C4-2B (cell line): ENCODE data around the gene SLC29A2.
A peak's percentile ranks its signal among the peaks of the same experiment; 100 is the strongest.

Experiments
- H3K27ac ChIP-seq: fragments of 450-650 bp; 2 replicates; pipeline ENCODE4 v1.5.1; 2017
- CTCF ChIP-seq: fragments of 450-650 bp; conservative IDR thresholded peaks from 2 replicates; pipeline ENCODE4 v1.5.1; 2017; ENCODE audit warnings: mild to moderate bottlenecking
- ZFX ChIP-seq: fragments of 450-650 bp; IDR thresholded peaks from 2 replicates; pipeline ENCODE4 v1.6.1; 2017

SLC29A2 gene

DNA sequence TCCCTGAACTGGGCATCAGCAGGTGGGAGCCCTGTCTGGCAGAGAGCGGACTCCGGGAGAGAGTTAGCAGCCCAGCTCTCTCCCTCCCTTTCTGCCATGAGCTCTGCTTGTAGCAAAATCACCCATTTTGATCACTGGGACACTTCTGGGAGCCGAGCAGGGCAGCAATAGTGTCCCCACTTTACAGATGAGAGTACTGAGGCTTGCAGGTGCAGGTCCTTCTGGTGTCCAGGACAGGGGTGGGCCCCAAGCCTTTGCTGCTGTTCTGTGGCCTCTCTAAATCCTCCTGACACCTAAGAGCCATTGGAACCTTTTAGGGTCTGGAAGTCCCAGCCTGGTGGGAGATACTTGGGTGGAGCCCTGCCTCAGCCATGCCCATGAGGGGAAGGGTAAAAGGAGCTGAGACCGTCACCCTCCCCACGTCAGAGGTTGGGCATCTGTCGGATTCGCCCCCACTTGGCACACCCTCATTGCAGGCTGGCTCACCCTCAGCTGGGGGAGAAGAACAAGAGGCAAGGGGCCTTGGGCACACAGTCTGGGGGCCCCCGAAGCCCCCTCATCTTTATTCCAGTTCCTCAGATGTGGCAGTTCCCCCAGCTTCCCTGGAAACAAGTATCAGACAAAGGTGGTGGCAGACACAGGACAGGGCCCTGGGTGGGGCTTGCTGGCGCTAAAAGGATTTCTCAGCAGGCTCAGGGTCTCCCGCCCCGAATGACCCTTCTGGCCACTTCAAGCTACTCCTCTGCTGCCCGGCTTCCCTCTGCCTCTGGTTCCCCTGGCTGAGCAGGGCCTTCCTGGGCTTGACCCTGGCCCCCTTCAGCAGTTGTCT is 39.8 kb downstream of the SLC29A2 start:
- no peak overlapping the region for H3K27ac ChIP-seq
- no peak for TF ChIP-seq CTCF
- TF ChIP-seq ZFX = no peak

- no peak overlapping the region for H3K27ac ChIP-seq
- TF ChIP-seq CTCF = no peak
These were observed 40.6 kb downstream of the SLC29A2 start for GRCh38 chr11:66330931-66331330.

DNA sequence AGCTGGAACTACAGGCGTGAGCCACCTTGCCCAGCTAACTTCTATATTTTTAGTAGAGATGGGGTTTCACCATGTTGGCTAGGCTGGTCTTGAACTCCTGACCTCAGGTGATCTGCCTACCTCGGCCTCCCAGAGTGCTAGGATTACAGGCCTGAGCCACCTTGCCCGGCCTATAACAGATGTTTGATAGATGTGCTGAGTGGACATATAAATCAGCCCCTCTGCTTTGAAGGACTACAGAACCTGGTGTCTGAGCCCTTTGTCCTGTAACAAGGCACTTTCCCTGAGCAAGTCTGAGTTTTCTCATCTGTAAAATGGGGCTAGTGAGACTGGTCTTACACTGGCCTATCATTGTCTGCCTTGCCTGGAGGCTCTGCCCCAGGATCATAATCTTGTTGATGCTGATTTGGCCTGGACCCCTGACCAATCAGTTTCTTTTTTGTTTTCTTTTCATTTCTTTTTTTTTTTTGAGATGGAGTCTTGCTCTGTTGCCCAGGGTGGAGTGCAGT is 42.3 kb downstream of the SLC29A2 start:
- H3K27ac ChIP-seq = no peak overlapping the region
- TF ChIP-seq ZFX (no peak), CTCF (no peak)

DNA sequence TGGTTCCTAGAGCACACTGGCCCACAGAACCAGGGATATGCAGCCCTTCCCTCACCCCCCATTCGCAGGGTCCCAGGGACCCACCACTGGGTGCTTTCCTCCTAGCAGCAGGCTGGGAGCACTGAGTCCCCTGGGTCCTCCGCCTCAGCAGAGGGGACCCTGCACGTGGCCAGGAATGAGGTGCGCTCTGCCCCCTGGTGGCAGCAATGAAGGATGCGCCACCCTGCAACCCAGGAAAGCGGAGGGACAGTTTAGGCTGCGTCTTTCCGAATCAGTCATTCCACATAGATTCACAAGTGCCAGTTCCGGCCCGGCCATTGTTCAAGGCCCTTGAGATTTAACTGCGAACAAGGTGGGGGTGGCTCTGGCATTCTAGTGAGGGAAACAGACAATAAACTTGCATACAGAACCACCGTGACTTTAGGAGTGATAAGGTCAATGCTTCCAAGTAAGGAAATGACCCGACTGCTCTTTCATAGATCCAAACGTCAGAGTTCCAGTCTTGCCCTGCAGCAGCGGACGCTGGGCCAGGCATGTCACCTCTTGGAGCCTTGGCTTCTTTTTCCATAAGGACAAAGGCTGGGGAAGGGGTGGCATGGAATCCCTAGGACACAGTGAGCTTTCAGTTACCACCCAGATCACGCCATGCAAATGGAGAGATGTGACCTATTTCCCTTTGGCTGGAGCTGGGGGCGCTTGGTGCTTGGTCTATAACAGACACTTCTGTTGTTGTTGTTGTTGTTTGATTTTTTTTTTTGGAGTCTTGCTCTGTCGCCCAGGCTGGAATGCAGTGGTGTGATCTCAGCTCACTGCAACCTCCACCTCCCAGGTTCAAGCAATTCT is 43.0 kb downstream of the SLC29A2 start:
- no peak overlapping the region for H3K27ac ChIP-seq
- TF ChIP-seq ZFX = no peak
- peak; percentile 96 for TF ChIP-seq CTCF

DNA sequence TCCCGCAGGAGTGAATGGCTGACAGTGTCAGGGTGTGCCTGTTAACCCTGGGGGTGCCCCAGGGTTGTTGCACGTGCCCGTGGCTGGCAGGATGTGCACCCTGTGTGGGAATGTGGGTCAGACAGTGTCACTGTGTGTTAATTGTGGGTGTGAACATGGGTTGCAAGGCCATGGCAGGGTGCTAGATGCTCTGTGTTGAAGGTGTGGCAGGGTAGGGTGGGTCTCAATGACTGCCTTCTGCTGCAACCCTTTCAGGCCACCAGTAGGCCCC is 43.6 kb downstream of the SLC29A2 start:
- TF ChIP-seq ZFX = no peak
- TF ChIP-seq CTCF = no peak
- no peak overlapping the region for H3K27ac ChIP-seq

- no peak overlapping the region for H3K27ac ChIP-seq
- TF ChIP-seq CTCF (no peak), ZFX (no peak)
These were observed 44.2 kb downstream of the SLC29A2 start for GRCh38 chr11:66327171-66328030.
